LNCAP (cell line): ENCODE measurements around the gene PRMT2.

Experiments
- CTCF ChIP-seq: fragments of 450-650 bp; IDR thresholded peaks from 2 replicates; pipeline ENCODE4 v1.5.1; 2017; ENCODE audit warnings: mild to moderate bottlenecking

The PRMT2 gene

DNA sequence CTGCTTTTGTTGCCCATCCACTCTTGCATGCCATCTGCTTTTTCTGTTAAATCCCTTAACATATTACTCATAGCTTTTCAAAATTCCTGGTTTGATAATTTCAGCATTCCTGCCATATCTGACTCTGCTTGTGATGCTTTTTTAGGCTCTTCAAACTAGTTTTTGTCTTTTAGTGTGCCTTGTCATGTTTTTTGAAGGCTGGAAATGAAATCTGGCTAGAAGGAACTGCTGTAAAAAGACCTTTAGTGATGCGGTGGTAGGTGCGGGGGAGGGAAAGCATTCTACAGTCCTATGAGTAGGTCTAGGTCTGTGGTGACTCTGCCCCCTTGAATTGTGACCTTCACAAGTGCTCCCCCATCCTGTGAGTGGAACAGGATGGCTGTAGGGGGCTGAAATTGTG is 15.6 kb upstream of the PRMT2 start:
- no peak for TF ChIP-seq CTCF

DNA sequence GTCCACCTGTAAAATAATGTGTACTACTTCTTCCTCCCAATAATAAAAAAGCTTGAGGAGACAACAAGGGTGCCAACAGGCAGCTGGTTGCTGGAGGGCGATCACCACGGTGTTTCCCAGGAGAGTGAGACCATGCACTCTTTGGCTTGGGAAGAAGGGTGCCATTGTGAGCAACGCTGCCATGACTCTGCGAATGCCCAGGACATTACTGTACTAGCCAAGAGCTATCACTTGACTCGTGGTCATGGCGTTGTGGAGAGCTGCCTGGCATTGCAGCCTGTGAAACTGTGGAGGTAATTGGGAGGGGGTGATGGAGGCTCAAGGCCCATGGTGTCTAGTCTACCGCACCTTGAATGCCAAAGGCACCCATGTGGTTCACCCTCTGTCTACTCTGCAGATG is 14.6 kb upstream of the PRMT2 start:
- no peak for TF ChIP-seq CTCF

- TF ChIP-seq CTCF: no peak
Observed at GRCh38 chr21:46621457-46622182, 13.9 kb upstream of the PRMT2 start.

GRCh38 chr21:46622226-46622625 is 13.2 kb upstream of the PRMT2 start:
- TF ChIP-seq CTCF: no peak

GRCh38 chr21:46624050-46624449 is 11.4 kb upstream of the PRMT2 start:
- no peak for TF ChIP-seq CTCF

- TF ChIP-seq CTCF: no peak
Observed at GRCh38 chr21:46625759-46626158, 9.7 kb upstream of the PRMT2 start.

DNA sequence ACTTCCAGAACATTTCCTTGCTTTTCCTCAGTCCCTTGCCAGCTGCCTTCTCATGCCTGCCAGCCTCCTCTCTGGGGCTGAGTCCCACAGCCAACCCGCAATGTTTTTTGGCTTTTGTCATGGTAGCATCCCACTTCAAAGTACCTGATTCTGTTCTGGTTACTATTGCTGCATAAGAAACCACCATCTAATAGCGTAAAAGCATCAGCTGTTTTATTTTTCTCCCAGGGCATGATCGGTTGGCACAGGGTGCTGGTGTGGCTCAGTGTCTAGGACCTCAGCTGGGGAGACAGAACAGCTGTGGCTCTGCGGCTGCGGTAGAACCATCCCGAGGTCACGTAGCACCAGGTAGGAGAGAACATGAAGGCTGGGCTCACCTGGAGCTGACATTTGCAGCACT is 8.9 kb upstream of the PRMT2 start:
- TF ChIP-seq CTCF: no peak
